Activated CD8-positive, alpha-beta T cell treated with anti-CD3 and anti-CD28 coated beads, Interleukin-2, amount 10 ng/mL, durations not matched to agents 7 days and 5 days (primary cell): ENCODE results near the gene DLAT. TPM values are rescaled to one million over a fixed set of nuclear protein-coding genes. Genes with fewer than 3 reads are reported as not detected.
"Not testable (repeated sequence)": the region's sequence is repeated elsewhere in the genome, so short reads cannot be mapped to it uniquely, and the experiment has no call there.

Source experiments
- ATAC-seq: fragments of 150-1000 bp; cut with Tn5 transposase; one replicate; pipeline ENCODE4 v1.10.0; 2021; ENCODE audit warnings: moderate library complexity
- CTCF ChIA-PET: fragments of 350-600 bp; sonication (Branson Sonifier 250); formaldehyde crosslinking; loops from one replicate; lab custom pipeline; 2021; ENCODE audit warnings: antibody characterized with exemption; lab: Charles Lee
- POLR2A ChIA-PET: fragments of 350-600 bp; sonication (Branson Sonifier 250); formaldehyde crosslinking; loops from one replicate; lab custom pipeline; 2021; ENCODE audit warnings: antibody characterized with exemption; lab: Charles Lee
- DNase-seq: peaks from one replicate; pipeline ENCODE4 v3.0.0-alpha.2; 2020
- H3K27ac Mint-ChIP-seq: one replicate; pipeline ENCODE4 v1.8.0; 2021; ENCODE audit warnings: mild to moderate bottlenecking, mixed read lengths
- H3K27me3 Mint-ChIP-seq: one replicate; pipeline ENCODE4 v1.8.0; 2021; ENCODE audit warnings: low read depth, mixed read lengths
- H3K36me3 Mint-ChIP-seq: one replicate; pipeline ENCODE4 v1.8.0; 2021; ENCODE audit warnings: low read depth, mixed read lengths
- H3K4me1 Mint-ChIP-seq: one replicate; pipeline ENCODE4 v1.8.0; 2021; ENCODE audit warnings: low read depth, mixed read lengths
- H3K4me3 Mint-ChIP-seq: one replicate; pipeline ENCODE4 v1.8.0; 2021; ENCODE audit warnings: mild to moderate bottlenecking, mixed read lengths
- H3K9me3 Mint-ChIP-seq: one replicate; pipeline ENCODE4 v1.8.0; 2022; ENCODE audit warnings: mixed read lengths; ENCODE audit not compliant: insufficient read depth
- total RNA-seq, 2 experiments: library from RNA; stranded (reverse); gene quantifications; one replicate each; pipeline ENCODE4 v1.2.3, GENCODE V29; 2021

DLAT gene
- total RNA-seq, 2 experiments from 2014 or later: 35.4 to 36.7 TPM

DNA sequence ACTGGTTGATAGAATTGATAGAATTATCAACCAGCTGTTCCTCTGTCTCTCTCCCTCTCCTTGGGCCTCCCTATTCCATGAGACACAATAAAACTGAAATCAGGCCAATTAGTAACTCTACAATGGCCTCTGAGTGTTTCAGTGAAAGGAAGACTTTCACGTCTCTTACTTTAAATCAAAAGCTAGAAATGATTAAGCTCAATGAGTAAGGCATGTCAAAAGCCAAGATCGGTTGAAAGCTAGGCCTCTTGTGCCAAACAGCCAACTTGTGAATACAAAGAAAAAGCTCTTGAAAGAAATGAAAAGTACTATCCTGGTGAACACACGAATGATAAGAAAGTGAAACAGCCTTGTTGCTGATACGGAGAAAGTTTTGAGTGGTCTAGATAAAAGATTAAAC is 32.0 kb downstream of the DLAT start:
- Mint-ChIP-seq H3K4me3 (no peak overlapping the region), H3K36me3 (peaks cover 45% of the 10 kb centered on the region), H3K27me3 (no peaks in the 10 kb centered on the region), H3K4me1 (peaks cover 2% of the 10 kb centered on the region), H3K9me3 (no peaks in the 10 kb centered on the region), H3K27ac (peak overlapping the region; percentile 26)
- ATAC-seq (no peak), DNase-seq (no peak)
- POLR2A ChIA-PET: interaction anchor here (0.6 kb wide), 1 partner anchor 13 kb away, joined by 3 read pairs; no protein-coding TSS in a partner anchor
- CTCF ChIA-PET: interaction anchor here (0.7 kb wide), 1 partner anchor 20 kb away, joined by 3 read pairs; no protein-coding TSS in a partner anchor

DNA sequence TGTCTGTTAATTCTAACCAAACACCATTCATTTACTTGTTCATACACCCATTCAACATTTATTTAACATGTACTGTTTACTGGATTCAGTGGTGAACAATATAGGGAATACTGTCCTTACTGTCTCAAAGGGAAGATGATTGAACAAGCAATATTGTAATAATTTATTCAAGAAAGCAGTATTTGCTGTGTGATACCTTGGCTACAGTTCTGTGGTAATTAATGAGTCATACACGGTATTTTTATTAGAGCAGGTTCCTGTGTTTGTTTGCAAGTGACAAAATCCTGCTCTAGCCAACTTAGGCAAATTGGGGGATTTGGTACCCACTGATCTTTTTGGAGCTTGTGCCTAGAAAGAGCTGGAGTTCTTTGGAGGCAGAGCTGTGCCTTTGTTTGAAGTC is 32.9 kb downstream of the DLAT start:
- H3K4me3 Mint-ChIP-seq: no peak overlapping the region
- POLR2A ChIA-PET: no interaction called here
- CTCF ChIA-PET: no interaction called here
- ATAC-seq (no peak), DNase-seq (no peak)
- H3K9me3 Mint-ChIP-seq: no peaks in the 10 kb centered on the region
- H3K27ac Mint-ChIP-seq: no peak overlapping the region
- peaks cover 40% of the 10 kb centered on the region for H3K36me3 Mint-ChIP-seq
- H3K4me1 Mint-ChIP-seq: peaks cover 2% of the 10 kb centered on the region
- H3K27me3 Mint-ChIP-seq: no peaks in the 10 kb centered on the region

DNA sequence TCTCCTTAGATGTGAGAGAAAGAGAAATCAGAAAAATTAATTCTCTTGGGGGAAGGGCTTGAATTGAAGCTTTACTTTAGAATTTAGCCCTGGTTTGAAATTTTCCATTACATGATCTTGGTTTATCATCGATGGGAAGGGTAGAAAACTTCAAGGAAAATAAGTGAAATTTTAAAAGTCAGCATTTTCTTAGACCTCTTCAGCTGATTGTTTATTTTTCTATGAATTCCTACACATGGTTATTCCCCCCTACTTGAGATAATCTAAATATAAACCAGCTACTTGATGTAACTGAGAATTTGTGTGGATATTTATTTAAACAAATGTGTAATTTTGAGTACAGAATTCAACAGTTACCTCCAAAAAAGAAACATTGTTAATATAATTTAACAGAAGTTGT is 37.7 kb downstream of the DLAT start:
- Mint-ChIP-seq H3K9me3 (no peaks in the 10 kb centered on the region), H3K27ac (no peak overlapping the region), H3K36me3 (peaks cover 10% of the 10 kb centered on the region), H3K4me3 (no peak overlapping the region), H3K4me1 (no peaks in the 10 kb centered on the region), H3K27me3 (no peaks in the 10 kb centered on the region)
- ATAC-seq: no peak
- ChIA-PET POLR2A (no interaction called here), CTCF (no interaction called here)
- no peak for DNase-seq

DNA sequence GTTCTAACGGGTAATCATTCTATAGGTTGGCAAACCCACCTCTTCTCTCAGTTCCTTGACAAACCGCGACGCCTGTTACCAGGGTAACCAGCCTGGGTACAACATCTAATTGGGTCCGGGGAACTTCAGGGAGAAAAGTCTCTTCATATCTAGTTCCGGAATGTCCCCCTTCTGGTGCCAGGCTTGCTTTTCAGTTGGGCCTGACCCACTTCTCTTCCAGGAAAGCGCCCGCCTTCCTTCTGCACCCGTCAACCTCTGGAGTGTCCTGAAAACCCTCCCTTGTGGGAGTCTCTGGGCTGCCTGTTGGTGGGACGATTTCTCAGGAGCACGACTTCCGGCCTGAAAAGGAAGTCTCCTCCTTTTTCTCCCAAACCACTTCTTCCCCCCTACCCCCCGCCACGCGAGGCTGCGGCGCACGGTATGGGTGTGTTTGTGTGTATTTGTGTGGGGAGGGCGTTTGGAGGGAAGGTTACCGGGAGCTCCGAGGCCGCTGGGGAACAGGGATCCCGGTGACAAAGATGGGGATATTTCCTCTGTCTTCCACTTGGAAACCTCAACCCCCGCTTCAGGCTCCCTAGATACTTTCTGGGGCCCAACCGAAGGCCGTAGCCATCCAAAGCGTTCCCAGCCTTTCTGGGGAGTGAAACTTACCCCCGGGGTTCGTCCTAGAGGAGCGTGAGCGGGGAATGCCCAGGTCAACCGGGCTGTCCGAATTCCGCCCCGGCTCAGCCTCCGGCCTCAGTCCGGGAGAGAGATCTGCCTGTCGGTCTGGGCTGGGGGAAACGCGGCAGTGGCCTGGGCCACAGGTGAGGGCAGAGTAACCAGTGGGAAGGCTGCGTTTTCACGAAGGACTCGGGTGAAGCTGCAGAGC is 49.0 kb downstream of the DLAT start, which contains the start of the genes NKAPD1 and PIH1D2:
Gene NKAPD1 (plus strand): TSS at position 359 of the 871 bp plus-strand sequence. CDS start 1,276 bp downstream, outside the sequence.
Gene PIH1D2 (minus strand): TSS at position 77 of the 871 bp plus-strand sequence. CDS start 843 bp downstream, outside the sequence.
- ChIA-PET POLR2A (interaction anchor here (0.8 to 1.2 kb wide), 4 partner anchors 10 to 138 kb away, joined by 3 to 5 read pairs (median 4); partner anchors contain the start of genes SDHD and TIMM8B), CTCF (interaction anchor here (1.5 kb wide), 1 partner anchor 143 kb away, joined by 11 read pairs; no protein-coding TSS in a partner anchor)
- Mint-ChIP-seq H3K27me3 (peaks cover 10% of the 10 kb centered on the region), H3K4me3 (peak within 1 kb of the TSS; percentile 94), H3K9me3 (no peaks in the 10 kb centered on the region), H3K27ac (peak within 1 kb of the TSS; percentile 96), H3K36me3 (peaks cover 24% of the 10 kb centered on the region), H3K4me1 (peaks cover 28% of the 10 kb centered on the region)
- ATAC-seq (peak; percentile 85), DNase-seq (peak; percentile 85)

DNA sequence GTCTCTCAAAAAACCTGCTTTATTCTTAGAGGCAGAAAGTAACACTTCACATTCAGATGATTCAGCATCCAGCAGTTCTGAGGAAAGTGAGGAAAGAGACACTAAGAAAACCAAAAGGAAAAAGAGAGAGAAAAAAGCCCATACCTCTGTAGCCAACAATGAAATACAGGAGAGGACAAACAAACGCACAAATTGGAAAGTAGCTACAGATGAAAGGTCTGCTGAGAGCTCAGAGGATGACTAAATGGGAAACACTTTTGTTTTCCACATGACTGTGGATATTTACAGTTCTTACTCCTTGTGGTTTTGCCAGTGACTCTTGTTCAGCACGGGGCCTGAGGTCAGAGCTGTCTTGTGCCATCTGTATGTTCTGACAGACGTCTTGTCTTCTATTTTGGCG is 57.5 kb downstream of the DLAT start:
- DNase-seq (no peak), ATAC-seq (no peak)
- Mint-ChIP-seq H3K4me1 (peaks cover 42% of the 10 kb centered on the region), H3K27me3 (no peaks in the 10 kb centered on the region), H3K4me3 (no peak overlapping the region), H3K27ac (peak overlapping the region; percentile 76), H3K9me3 (no peaks in the 10 kb centered on the region), H3K36me3 (peaks cover 73% of the 10 kb centered on the region)
- POLR2A ChIA-PET: no interaction called here
- CTCF ChIA-PET: interaction anchor here (0.6 to 1.0 kb wide), 2 partner anchors 57 to 151 kb away, joined by 3 to 4 read pairs; partner anchors contain the start of gene DLAT

DNA sequence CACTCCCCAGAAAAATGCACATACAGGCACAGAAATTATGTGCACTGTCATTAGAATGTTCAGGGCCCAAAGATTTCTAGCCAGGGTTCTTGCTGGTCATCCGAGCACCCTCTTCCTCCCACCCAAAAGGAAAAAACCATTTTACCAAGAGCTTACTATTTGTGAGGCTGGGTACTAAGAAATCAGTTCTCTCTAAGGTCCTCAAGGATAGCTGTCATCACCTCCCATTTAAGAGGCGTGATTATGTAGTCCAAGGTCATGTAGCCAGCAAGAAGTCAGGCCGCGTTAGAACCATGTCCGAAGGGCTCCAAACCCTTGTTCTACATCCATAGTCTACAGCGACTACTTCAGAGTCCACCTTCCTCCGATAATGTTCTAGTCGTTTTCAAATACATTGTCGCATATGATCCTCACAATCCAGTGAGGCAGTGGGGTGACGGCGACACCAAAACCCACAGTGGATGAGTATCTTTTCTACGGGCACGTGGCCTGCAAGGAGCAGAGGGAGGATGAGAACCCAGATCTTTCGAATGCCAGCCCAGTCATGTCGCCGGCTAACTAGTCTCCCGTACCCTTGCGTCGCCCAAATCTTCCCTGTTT is 60.7 kb downstream of the DLAT start:
- ATAC-seq (peak; percentile 50), DNase-seq (peak; percentile 64)
- POLR2A ChIA-PET: interaction anchor here (0.6 to 1.5 kb wide), 6 partner anchors 11 to 321 kb away, joined by 3 read pairs; partner anchors contain the start of genes NKAPD1 and PIH1D2
- H3K36me3 Mint-ChIP-seq: peaks cover 82% of the 10 kb centered on the region
- H3K27ac Mint-ChIP-seq: peak overlapping the region; percentile 96
- no peaks in the 10 kb centered on the region for H3K9me3 Mint-ChIP-seq
- H3K4me3 Mint-ChIP-seq: peak overlapping the region; percentile 99
- peaks cover 60% of the 10 kb centered on the region for H3K4me1 Mint-ChIP-seq
- no peaks in the 10 kb centered on the region for H3K27me3 Mint-ChIP-seq
- CTCF ChIA-PET: interaction anchor here (0.9 to 2.5 kb wide), 4 partner anchors 90 to 214 kb away, joined by 4 to 9 read pairs (median 5); partner anchors contain the start of genes ALG9 and BCO2

DNA sequence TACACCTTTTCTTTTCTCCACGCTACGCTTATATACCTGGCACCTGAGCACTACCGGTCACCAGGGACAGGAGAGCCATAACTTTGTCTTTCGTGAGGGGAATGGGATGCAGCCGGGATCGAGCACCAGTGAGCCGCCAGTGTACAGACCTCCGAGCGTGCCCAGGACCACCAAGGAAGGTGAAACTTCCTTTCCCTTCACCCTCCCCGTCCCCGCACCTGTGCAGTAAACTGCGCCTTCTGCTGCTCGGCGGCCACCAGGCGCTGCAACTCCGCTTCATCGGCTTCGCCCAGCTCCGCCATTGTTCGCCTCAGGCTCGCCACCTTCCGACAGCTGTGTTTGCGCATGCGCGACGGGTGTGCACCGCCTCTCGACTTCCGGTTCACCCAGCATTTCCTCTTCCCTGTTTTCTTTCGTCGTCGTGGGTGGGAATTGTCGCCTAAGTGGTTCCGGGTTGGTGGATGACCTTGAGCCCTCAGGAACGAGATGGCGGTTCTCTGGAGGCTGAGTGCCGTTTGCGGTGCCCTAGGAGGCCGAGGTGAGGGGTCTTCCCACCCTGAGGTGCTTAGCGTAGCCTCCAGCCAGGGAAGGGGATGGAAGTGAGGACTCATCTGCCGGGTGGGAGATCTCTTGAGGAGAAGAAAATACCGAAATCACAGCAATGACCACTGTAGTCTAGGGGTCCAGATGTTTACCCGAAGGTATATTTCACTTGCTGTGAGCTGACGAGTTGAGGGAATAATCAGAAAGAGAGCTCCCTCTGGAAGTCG is 61.4 kb downstream of the DLAT start, which contains the start of the genes SDHD and TIMM8B:
Gene SDHD (plus strand): TSS at position 452 of the 770 bp plus-strand sequence. CDS start 35 bp downstream, at position 487.
Gene TIMM8B (minus strand): TSS at position 335 of the 770 bp plus-strand sequence. CDS start 33 bp downstream, at position 302.
- POLR2A ChIA-PET: interaction anchor here (0.6 to 1.5 kb wide), 9 partner anchors 11 to 322 kb away, joined by 3 to 5 read pairs (median 3); partner anchors contain the start of genes NKAPD1 and PIH1D2
- peak within 1 kb of the TSS; percentile 96 for H3K27ac Mint-ChIP-seq
- no peaks in the 10 kb centered on the region for H3K27me3 Mint-ChIP-seq
- H3K9me3 Mint-ChIP-seq: no peaks in the 10 kb centered on the region
- DNase-seq (peak; percentile 97), ATAC-seq (peak; percentile 93)
- CTCF ChIA-PET: interaction anchor here (0.9 to 2.5 kb wide), 5 partner anchors 27 to 215 kb away, joined by 4 to 9 read pairs (median 5); partner anchors contain the start of genes ALG9 and BCO2
- H3K4me1 Mint-ChIP-seq: peaks cover 58% of the 10 kb centered on the region
- peak within 1 kb of the TSS; percentile 99 for H3K4me3 Mint-ChIP-seq
- peaks cover 87% of the 10 kb centered on the region for H3K36me3 Mint-ChIP-seq

DNA sequence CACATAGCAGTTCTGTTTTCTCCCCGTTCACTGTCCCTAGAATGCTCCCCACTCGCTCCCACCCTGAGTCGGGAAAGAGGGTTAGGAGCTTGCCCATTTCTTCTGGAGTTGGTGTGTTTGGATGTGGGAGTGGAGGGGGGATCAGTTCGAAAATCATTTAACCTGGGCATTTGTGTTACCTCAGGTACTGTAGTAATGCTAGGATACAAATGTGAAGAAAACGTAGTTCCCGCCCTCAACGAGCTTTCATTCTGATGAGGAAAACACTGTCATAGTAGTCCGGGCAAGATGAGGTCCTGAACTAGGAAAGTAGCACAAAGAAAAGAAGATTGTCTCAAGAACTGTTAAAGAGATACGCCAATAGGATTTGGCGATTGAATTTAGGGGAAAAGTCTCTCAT is 62.0 kb downstream of the DLAT start:
- ATAC-seq: no peak
- H3K4me1 Mint-ChIP-seq: peaks cover 58% of the 10 kb centered on the region
- no peaks in the 10 kb centered on the region for H3K27me3 Mint-ChIP-seq
- H3K27ac Mint-ChIP-seq: peak overlapping the region; percentile 96
- ChIA-PET POLR2A (interaction anchor here (0.8 to 1.5 kb wide), 5 partner anchors 12 to 161 kb away, joined by 3 to 5 read pairs (median 3); partner anchors contain the start of genes NKAPD1 and PIH1D2), CTCF (interaction anchor here (0.9 to 2.5 kb wide), 6 partner anchors 25 to 216 kb away, joined by 3 to 9 read pairs (median 5); partner anchors contain the start of genes ALG9 and BCO2)
- peak overlapping the region; percentile 99 for H3K4me3 Mint-ChIP-seq
- peaks cover 88% of the 10 kb centered on the region for H3K36me3 Mint-ChIP-seq
- no peak for DNase-seq
- no peaks in the 10 kb centered on the region for H3K9me3 Mint-ChIP-seq

DNA sequence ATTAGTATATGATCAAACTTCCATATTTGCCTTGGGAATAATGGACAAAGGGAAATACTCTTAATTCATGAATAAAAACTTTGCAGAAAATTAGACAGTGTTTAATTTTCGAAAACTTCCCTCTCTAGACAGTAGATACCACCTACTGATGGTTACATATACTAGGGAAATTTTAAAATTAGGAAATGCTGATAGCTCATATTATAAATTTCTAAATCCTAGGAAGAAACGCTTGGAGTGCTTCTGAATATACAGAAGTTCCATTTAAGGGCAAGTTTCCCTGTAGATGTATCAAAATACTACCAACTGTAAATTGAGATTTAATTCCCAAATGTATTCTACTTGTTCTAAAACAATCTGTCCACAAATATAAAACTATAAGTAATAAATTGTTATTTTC is 70.1 kb downstream of the DLAT start:
- H3K36me3 Mint-ChIP-seq: peaks cover 38% of the 10 kb centered on the region
- POLR2A ChIA-PET, DNase-seq, CTCF ChIA-PET, ATAC-seq, H3K27ac Mint-ChIP-seq, H3K4me3 Mint-ChIP-seq, H3K27me3 Mint-ChIP-seq, H3K4me1 Mint-ChIP-seq, H3K9me3 Mint-ChIP-seq: not testable (repeated sequence)

DNA sequence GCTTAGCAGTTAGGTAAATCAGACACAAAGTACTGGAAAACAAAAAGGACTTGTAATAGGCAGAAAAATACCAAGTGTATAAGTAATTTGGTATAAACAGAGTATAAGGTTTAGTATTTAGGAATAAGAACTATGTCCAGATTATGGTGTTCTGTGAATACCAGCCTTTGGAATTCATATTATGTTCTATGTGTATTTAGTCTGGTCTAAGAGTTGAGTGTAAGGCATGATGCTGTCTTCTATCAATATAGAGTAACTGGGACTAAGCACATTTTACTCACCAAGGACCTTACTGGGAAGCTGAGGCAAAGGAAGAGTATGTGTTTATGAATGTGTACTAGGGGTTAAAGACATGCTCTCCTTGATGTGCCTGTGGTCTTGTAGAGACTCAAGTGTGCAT is 71.0 kb downstream of the DLAT start:
- Mint-ChIP-seq H3K4me3 (no peak overlapping the region), H3K27me3 (no peaks in the 10 kb centered on the region), H3K36me3 (peaks cover 32% of the 10 kb centered on the region), H3K4me1 (no peaks in the 10 kb centered on the region), H3K27ac (no peak overlapping the region), H3K9me3 (no peaks in the 10 kb centered on the region)
- ChIA-PET POLR2A (no interaction called here), CTCF (interaction anchor here (1.1 kb wide), 1 partner anchor 16 kb away, joined by 3 read pairs; no protein-coding TSS in a partner anchor)
- ATAC-seq: no peak
- DNase-seq: no peak
